ENCODE data around the gene POLRMT.
"Not testable (repeated sequence)": the region's sequence is repeated elsewhere in the genome, so short reads cannot be mapped to it uniquely, and the experiment has no call there.

The POLRMT gene

DNA sequence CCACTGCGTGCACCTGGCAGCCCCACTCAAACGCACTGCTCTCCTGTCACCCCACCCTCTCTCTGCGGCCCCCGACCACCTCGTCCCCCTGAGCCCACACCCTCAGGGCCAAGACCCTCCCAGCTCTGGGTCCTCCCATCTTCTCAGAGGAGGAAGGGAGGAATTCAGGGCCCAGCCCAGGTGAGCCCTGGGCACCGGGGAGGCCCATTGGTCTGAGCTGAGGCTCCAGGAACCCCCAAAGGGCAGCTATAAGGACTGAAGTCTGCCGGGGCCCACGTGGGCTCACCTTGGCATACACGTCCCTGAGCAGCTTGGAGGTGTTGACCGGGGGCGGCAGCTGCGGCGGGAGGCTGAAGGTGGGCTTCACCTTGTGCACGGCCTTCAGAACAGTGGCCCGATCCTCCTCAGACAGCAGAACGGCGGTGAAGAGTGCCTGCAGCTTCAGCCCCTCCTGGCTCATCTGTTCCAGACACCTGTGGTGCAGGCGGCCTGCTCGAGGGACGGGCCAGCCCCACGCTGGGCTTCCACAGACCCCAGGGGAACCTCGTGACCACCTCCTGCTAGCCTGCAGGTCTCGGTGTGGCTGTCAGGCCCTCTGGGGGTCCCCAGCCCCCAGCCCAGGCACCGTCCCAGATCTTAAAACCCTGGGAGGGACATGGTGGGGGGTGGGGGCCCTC, 8.8 kb downstream of the POLRMT start:
- DNase-seq: no peak

DNA sequence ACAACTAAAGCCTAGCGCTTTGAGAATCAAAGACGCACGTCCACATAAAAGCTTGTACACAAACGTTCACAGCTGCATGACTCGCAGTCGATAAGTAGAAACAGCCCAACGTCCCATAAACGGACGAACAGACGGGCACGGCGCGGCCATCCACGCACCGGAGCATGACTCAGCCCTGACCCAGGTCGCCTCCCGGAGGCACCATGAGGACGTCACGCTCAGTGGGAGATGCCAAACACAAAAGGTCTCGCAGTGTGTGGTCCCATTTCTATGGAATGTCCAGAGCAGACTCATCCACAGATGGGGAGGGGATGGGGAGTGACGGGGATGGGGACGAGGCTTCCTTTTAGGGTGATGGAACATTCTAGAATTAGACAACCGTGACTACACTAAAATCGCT, 9.4 kb downstream of the POLRMT start:
- DNase-seq: no peak

DNA sequence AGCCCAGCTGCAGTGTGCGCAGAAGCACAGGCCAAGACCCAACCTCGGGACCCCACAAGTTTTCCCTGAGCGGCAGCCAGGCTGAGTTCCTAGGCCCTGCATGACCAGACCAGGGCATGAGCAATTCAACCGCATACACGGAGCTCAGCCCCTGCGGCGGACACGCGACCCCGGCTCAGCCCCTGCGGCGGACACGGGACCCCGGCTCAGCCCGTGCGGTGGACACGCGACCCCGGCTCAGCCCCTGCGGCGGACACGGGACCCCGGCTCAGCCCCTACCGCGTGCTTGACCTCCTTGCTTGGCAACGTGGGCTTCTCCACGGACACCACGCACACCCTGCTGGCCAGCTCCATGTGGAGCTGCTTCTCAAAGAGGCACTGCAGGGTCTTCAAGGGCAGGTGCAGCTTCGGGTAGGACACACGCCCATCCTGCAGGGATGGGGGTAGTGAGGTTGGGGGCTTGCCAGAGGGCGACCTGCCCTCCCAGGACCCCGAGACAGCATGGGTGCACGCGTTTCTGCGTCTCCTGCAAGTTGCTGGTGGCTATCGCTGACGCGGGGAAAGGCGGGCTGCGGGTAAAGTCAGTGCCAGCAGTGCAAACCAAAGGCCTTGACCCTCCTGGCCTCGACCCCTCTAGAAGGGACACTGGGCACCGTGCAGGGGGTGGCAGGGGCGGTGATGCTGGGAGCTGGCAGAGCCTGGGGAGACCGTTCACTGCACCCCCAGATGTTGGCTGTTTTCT, 10.0 kb downstream of the POLRMT start:
- DNase-seq: no peak

DNA sequence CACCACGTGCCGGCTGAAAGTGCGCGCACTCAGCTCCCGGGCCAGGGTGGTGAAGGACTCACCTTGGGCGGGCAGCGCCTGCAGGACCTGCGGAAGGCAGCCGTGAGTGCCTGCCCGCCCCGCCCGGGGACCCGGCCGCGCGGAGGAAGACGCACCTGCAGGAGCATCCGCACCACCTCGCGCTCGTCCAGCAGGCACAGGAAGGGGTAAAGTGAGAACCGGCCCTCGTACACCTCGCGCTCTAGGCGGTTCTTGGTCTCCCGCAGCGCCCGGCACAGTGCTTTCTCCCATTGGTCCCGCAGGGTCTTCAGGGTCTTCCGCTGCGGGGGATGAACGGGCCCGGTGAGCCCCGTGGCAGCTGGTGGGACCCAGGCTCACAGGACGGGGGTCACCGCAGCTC, 10.7 kb downstream of the POLRMT start:
- DNase-seq: no peak

DNA sequence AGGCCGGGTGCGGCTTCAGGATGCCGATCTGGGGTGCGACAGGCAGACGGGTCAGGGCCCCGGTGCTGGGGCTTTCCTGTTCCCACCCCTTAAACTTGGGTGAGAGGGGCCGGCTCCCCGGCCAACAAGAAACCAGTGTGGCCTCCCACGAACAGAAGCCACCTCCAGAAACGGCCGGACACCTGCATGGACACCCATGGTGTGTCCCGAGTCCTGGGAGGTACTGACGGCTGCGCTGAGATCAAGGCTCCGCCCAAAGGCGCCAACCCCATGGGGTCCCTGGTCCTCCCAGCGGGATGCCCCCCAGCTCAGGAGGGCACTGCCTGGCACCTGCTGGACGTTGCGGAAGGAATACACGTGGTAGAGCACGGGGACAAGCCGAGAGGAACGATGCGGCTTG, 11.5 kb downstream of the POLRMT start:
- no peak for DNase-seq

DNA sequence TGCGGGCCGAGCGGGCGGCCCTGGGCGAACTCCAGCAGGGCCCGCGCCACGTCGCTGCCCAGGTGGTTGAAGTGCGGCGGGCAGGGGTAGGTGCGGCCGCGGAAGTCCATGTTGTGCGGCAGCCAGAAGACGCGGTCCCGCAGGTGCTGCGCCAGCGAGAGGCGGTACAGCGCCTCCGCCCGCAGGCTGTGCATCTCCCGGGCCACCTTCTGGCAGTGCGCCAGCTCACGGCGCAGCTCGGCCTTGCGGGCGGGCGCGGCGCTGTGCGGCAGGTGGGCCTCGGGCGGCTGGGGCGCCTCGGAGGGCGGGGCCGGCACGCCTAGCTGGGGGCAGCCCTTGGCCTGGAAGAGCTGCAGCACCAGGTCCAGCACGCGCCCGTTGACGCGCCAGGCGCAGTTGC, 12.1 kb downstream of the POLRMT start:
- DNase-seq: not testable (repeated sequence)

DNA sequence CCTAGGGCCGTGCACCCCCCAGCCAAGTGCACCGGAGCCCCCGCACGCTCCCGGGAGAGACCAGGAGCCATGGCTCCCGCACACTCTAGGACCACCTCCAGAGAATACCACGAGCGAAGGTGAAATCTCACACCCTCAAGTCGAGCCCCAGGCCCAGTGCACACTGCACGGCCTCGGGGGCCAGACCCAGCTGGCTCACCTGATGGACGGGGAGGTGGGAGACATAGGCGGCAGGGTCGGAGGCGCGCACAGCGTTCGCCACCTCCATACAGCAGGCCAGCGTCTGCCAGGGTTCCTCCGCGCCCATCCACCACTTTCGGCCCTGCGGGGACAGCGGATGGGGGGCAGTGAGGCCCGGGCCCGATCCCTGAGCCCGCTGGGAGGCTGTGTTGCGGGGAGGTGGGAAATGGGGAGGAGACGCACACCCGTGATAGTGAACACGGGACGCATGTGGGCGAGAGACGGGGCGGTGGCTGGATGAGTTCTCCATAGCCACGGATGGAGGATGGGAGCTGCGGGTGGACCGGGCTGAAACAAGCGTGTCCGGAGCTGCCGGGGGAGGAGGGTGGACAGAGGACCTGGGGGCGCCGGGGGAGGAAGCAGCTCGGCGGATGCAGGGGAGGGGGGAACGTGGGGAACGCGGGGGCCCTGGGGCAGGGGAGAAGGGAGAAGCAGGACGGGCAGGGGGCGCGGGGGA, 13.0 kb downstream of the POLRMT start:
- DNase-seq: no peak

DNA sequence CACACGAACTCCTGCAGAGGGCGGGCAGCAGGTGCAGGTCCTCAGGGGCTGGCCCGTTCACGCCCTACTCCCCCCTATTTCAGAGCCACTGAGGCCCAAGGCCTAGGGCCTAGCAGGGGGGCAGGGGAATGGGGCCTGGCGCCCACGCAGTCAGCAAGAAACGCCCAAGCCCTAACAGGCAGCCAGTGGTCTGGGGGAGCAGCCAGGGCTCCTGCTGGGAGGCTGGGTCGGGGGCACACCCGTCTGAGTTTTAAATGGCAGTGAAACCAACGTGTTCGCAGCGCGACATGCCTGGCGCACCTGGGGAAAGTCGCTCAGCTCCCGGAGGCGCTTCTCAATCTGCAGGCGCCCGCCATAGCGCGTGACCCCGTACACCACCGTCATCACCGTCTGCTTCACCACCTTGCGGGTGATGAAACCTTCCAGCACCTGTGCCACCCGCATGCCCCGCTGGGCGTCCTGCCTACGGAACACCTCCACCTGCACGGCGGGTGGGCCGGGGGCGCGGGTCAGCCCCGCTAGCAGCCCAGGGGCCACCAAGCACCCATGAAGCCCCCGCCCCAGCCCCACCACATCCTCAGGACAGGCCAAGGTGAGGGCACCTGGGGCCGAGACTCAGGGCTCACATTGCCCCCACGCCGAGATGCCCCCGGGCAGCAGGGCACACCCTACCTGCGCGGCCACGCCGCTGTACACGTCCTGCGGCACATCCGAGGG, 13.9 kb downstream of the POLRMT start:
- DNase-seq: no peak

DNA sequence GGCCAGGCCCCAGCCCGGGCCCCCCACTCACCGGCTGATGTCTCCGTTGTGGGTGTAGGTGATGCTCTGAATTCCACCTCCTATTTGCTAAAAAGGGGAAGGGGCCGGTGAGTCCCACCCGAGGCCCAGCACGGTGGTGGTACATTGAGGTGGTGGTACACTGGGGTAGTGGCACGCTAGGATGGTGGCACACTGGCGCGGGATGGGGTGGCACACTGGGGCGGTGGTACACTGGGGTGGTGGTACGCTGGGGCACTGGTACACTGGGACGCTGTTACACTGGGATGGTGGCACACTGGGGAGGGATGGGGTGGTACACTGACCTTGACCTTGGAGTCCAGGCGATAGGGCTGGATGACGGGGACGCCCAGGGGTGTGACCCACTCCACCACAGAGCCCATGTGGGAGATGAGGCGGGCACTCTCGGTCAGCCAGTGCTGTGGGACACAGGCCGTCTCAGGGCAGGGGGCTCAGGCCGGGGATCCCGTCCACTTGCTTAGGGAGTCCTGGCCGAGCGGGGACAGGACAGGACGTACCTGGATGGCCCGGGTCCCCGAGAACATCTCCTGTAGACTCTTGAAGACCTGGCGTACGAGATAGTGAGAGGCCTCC, 14.6 kb downstream of the POLRMT start:
- DNase-seq: no peak

DNA sequence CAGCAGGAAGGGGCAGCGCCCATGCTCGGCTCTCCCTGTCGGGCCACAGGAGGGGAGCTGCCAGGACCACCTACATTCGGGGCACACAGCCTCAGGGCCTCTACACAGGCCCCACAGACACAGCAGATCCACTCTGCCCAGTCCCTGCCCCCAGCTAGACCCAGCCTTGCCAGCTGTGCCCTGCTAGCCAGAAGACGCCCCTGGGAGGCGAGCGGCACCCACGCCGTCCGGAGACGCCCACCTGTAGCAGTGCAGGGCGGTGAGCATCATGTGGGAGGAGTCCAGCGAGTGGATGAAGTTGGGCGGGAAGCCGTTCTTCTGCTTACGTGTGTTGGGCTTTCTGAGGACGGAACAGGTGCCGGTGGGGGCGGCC, 15.1 kb downstream of the POLRMT start:
- DNase-seq: no peak

DNA sequence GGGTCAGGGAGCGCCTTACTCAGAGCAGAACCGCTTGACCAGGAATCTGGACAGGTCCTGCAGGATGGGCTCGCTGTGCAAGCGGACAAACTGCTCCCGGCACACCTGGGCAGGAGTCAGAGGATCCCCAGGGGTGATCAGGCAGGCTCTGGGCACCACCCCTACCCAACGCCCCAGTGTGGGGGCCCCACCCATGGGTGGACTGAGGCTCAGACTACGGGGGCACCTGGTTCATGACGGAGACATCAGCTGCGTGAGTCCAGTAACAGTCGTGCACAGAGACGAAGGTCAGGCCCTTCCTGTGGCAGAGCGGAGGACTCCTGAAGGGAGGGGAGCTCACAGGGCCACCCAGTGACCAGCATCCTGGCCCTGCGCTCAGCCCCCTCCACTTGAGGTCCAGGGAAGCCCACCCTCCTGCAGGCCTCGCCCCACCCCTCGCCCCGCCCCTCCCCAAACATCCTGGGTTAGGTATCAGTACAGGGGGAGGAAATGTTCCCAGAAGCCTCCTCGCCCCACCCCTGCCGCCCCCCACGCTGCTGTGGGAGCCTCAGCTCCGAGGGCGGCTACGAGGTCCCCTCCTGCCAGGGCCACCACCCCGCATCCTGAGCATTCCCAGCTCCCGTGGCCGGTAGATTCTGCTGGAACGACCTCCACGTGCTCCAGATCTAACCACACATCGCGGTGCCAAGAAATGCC, 15.6 kb downstream of the POLRMT start:
- DNase-seq: no peak

DNA sequence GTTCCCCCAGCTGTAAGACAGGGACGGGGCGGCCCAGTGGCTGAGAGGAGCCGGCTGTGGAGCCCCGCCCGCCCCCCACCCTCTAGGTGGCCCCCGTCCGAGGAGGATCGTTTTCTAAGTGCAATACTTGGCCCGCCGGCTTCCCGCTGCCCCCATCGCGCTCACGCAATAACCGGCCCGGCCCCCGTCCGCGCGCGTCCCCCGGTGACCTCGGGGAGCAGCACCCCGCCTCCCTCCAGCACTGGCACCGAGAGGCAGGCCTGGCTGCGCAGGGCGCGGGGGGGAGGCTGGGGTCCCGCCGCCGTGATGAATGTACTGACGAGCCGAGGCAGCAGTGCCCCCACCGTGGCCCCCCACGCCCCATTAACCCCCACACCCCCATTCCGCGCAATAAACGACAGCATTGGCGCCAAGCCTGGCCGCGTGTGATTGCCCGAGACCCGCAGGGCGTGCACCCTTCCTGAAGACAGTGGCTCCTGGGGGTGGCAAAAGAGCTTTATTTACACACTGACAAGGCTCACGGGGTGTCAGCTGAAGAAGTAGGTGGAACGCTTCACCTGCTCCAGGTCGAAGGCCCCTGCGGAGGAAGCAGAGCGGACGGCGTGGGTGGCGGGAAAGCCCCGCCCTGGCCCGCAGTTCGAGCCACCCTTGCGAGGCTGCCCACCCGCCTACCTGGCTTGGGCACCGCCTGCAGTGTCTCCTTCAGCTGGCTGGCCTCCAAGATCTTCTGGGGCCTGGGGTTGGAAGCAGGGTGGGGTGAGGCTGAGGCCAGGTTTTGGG, 16.4 kb downstream of the POLRMT start:
- no peak for DNase-seq

DNA sequence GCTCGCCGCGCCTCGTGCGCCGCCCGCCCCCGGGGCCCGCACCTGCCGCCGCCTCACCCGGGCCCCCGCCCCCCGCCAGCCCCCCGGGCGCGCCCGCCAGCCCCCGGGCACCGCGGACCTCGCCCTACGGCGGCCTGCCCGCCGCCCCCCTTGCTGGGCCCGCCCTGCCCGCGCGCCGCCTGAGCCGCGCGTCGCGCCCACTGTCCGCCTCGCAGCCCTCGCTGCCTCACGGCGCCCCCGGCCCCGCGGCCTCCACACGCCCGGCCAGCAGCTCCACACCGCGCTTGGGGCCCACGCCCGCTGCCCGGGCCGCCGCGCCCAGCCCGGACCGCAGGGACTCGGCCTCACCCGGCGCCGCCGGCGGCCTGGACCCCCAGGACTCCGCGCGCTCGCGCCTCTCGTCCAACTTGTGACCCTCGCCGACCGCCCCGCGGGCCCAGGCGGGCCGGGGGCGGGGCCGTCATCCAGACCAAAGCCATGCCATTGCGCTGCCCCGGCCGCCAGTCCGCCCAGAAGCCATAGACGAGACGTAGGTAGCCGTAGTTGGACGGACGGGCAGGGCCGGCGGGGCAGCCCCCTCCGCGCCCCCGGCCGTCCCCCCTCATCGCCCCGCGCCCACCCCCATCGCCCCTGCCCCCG, 17.2 kb downstream of the POLRMT start:
- no peak for DNase-seq

DNA sequence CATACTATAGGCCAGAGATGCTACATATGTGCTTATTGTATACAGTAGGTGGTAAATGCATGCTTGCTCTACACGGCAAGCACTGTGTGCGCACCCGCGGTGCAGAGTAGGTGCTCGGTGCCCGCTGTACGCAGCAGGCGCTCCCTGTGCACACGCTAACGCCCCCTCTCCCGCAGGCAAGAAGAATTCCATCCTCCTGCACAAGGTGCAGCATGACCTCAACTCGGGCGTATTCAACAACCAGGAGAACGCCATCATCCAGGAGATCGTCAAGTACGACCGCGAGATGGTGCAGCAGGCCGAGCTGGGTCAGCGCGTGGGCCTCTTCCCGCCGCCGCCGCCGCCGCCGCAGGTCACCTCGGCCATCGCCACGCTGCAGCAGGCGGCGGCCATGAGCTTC, 17.7 kb downstream of the POLRMT start:
- DNase-seq: no peak

DNA sequence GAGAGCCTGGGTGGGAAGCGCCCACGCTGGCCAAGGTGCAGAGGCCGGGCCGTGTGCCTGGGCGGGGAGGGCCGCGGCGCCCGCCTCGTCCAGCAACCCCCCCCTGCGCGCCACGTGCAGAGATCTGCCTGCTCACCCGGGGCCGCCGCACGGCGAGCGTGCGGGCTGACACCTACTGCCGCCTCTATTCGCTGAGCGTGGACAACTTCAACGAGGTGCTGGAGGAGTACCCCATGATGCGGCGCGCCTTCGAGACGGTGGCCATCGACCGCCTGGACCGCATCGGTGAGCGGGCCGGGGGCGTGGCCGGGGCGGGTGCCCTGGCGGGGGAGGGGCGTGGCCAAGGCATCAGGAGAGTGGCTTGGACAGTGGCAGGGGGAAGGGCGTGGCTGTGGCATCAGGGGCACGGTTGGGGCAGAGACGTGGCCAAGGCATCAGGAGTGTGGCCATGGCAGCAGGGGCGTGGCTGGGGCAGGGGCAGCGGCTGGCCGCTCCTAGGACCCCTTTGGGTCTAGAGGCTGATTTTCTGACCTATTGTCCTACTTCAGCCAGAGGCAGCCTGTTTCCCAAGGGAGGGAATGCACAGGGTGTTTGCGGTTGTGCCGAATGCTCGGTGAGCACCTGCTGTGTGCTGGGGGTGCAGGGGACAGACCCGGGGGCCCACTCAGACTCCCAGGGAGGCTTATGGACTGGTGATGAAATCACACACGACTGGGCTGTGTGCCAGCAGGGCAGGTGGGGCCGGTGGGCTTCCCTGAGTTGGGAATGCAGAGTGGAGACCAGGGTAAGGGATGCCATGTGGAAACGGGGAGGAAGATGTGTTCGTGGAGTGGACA, 19.4 kb downstream of the POLRMT start:
- no peak for DNase-seq

DNA sequence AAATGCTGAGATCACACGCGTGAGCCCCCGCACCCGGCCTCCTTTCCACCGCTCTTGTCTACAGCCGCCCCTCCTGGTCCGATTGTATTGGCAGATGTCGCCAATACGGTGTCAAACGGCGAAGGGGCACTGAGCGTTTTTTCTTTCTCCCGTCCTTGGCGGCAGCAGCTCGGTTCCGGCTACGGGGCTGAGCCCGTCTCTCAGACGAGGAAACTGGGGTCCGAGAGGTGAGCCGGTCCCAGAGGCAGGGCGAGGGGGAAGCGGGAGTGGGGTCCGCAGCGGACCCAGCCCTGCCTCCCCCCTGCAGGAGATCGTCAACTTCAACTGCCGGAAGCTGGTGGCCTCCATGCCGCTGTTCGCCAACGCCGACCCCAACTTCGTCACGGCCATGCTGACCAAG, 20.4 kb downstream of the POLRMT start:
- no peak for DNase-seq

DNA sequence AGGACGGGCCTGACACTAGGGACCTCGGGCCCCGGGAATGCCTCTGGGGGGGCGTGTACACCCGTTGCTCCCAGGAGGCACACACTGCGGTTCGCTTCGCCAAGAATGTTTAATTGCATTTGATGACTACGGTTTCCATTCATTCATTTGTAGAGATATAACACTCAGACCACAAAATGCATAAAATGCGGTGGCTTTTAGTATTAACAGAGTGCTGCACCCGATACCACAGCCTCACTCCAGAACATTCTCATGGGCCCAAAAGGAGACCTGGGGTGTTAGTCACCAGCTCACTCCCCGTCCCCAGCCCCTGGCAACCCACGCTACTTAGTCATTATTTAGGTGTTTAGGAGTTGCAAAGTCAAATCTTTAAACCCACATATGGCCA, 21.9 kb downstream of the POLRMT start:
- no peak for DNase-seq

DNA sequence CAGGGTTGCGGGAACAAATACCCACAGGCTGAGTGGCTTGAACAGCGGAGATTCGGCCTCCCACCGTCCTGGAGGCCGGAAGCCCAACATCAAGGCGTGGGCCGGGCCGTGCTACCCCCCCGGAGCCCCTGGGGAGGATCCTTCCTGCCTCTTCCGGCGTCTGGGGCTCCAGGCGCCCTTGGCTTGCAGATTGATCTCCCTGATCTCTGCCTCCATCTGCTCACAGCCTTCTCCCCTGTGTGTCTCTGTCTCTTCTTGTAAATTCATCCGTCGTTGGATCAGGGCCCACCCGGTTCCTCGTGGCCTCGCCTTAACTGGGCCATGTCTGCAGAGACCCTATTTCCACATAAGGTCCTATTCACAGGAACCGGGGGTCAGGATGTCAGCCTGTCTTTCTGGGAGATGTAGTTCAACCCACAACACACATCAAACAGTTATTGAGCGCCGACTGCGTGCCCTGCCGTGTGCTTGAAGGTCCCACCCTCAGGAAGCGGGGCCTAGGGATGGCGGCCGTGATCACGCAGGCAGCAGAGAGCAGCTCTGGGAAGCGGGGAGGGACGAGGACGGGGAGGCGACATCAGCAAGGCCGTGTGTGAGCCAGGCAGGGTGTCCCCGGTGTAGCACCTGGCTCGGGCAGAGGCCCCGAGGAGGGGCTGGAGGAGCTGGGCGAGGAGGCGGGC, 22.4 kb downstream of the POLRMT start:
- DNase-seq: no peak

DNA sequence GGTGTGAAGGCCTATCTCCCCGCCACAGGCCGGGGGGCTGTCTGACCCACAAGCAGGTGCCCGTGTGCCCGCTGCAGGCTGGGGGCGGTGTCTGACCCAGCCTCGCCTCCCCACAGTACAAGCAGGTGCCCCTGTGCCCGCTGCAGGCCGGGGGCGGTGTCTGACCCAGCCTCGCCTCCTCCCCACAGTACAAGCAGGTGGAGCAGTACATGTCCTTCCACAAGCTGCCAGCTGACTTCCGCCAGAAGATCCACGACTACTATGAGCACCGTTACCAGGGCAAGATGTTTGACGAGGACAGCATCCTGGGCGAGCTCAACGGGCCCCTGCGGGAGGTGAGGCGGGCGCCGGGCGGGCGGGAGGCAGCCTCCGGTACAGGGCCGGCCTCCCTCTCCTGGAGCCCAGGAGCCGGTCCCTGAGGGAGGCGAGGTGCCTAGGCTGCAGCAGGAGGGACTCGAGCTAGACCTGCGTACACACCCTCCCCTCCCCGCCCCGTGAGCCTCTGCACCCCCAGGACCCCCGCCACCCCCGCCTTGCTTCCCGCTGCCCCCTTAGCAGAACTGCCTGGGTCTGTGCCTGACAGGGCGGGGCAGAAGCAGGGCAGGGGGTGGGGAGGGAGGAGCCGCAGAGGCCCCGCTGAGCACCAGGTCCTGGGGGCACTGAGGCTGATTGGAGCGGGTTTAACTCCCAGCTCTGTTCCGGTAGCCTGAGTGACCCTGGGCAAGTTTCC, 23.1 kb downstream of the POLRMT start:
- DNase-seq: no peak

All from SW 1271 (cell line).